ENCODE measurements around the gene NRAP.

Gene NRAP

DNA sequence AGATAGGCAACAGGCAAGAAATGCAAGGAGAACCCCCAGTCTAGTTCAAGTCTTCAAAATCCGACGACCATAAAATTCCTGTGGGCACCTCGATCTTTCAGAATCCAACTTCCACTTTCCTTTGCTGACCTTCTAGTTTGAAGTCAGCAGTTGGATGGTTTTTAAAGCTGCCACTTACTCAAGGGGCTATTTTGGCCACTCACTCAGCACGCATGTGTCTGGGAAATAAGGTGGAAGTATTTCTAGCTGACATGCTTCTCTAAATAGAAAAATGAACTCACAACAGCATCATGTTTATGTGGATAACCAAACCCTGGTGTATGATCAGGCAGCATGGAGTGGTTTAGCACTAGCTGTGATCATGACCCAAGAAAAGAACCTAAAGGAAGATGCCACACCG is at the start of gene NRAP:
Gene NRAP (minus strand): TSS at position 134 of the 400 bp plus-strand sequence. CDS start 159 bp downstream, outside the sequence.
- H3K4me2 ChIP-seq (ENCODE audit: low read depth, low read length, poor library complexity, severe bottlenecking), result no peak within 1 kb of the TSS
- H2AFZ ChIP-seq (ENCODE audit: low read length), result no peak within 1 kb of the TSS
- TF ChIP-seq EZH2phosphoT487 (IDR thresholded peaks at IDR 0.05; ENCODE audit: borderline replicate concordance), result no peak
- TF ChIP-seq, protein P1, sequence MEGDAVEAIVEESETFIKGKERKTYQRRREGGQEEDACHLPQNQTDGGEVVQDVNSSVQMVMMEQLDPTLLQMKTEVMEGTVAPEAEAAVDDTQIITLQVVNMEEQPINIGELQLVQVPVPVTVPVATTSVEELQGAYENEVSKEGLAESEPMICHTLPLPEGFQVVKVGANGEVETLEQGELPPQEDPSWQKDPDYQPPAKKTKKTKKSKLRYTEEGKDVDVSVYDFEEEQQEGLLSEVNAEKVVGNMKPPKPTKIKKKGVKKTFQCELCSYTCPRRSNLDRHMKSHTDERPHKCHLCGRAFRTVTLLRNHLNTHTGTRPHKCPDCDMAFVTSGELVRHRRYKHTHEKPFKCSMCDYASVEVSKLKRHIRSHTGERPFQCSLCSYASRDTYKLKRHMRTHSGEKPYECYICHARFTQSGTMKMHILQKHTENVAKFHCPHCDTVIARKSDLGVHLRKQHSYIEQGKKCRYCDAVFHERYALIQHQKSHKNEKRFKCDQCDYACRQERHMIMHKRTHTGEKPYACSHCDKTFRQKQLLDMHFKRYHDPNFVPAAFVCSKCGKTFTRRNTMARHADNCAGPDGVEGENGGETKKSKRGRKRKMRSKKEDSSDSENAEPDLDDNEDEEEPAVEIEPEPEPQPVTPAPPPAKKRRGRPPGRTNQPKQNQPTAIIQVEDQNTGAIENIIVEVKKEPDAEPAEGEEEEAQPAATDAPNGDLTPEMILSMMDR (conservative IDR thresholded peaks at IDR 0.05; ENCODE audit: low read length), result no peak
- no peaks in the 10 kb centered on the region for H3K36me3 ChIP-seq (ENCODE audit: insufficient read depth, low read length)
- H3K9ac ChIP-seq (ENCODE audit: low read depth, low read length, poor library complexity, severe bottlenecking), result no peak within 1 kb of the TSS
- no peaks in the 10 kb centered on the region for H3K4me1 ChIP-seq (ENCODE audit: insufficient read depth, low read length, poor library complexity, severe bottlenecking)
- H3K9me2 ChIP-seq (replicated peaks; ENCODE audit: low read depth, low read length), result no peaks in the 10 kb centered on the region
- H4K20me1 ChIP-seq (ENCODE audit: insufficient read depth, low read length, poor library complexity, severe bottlenecking), result no peaks in the 10 kb centered on the region
- no peaks in the 10 kb centered on the region for H3K79me2 ChIP-seq (ENCODE audit: insufficient read depth, low read length)
- no peaks in the 10 kb centered on the region for H3K27me3 ChIP-seq (ENCODE audit: insufficient read depth, low read length, poor library complexity, severe bottlenecking)
- no peaks in the 10 kb centered on the region for H3K9me3 ChIP-seq (ENCODE audit: insufficient read depth, low read depth, low read length)
- no peaks in the 10 kb centered on the region for H3F3A ChIP-seq (ENCODE audit: low read depth)
- no peak within 1 kb of the TSS for H3K4me3 ChIP-seq (ENCODE audit: low read length, poor library complexity, severe bottlenecking)

DNA sequence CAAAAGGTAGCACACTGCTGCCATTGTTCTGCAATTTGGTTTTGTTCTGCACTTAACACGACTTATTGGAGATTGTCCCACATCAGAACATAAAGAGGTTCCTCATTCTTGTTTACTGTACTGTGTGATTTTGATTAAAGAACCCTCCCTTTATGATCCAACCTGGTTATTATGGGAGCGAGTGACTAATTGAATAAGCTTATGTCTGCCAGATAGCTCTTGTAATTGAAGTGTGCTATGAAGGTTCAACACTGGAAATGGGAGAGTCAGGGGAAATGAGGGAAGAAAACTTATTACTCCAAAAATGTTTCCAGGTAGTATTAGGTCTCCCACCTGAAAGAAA is 49.8 kb upstream of the NRAP start:
- Histone ChIP-seq H3K4me1 (ENCODE audit: insufficient read depth, low read length, poor library complexity, severe bottlenecking) (peaks cover 16% of the 10 kb centered on the region), H3K9me2 (replicated peaks; ENCODE audit: low read depth, low read length) (no peaks in the 10 kb centered on the region), H3K9ac (ENCODE audit: low read depth, low read length, poor library complexity, severe bottlenecking) (no peak overlapping the region), H2AFZ (ENCODE audit: low read length) (no peak overlapping the region), H3K36me3 (ENCODE audit: insufficient read depth, low read length) (peaks cover 16% of the 10 kb centered on the region; the same call in 1 of the 2 replicates), H3K79me2 (ENCODE audit: insufficient read depth, low read length) (peaks cover 16% of the 10 kb centered on the region; the same call in 1 of the 2 replicates), H3F3A (ENCODE audit: low read depth) (0 out of 2 replicates have a peak, but pooled peaks cover 3% of the 10 kb centered on the region), H4K20me1 (ENCODE audit: insufficient read depth, low read length, poor library complexity, severe bottlenecking) (no peaks in the 10 kb centered on the region), H3K4me3 (ENCODE audit: low read length, poor library complexity, severe bottlenecking) (no peak overlapping the region), H3K4me2 (ENCODE audit: low read depth, low read length, poor library complexity, severe bottlenecking) (no peak overlapping the region), H3K27me3 (ENCODE audit: insufficient read depth, low read length, poor library complexity, severe bottlenecking) (no peaks in the 10 kb centered on the region), H3K9me3 (ENCODE audit: insufficient read depth, low read depth, low read length) (no peaks in the 10 kb centered on the region)
- no peak for TF ChIP-seq EZH2phosphoT487 (IDR thresholded peaks at IDR 0.05; ENCODE audit: borderline replicate concordance)
- TF ChIP-seq, protein P1 (conservative IDR thresholded peaks at IDR 0.05; ENCODE audit: low read length), result no peak

GRCh38 chr10:113712755-113713639 is 49.2 kb upstream of the NRAP start:
- Histone ChIP-seq H3K79me2 (ENCODE audit: insufficient read depth, low read length) (peaks cover 22% of the 10 kb centered on the region; the same call in 1 of the 2 replicates), H3K9me2 (replicated peaks; ENCODE audit: low read depth, low read length) (no peaks in the 10 kb centered on the region), H2AFZ (ENCODE audit: low read length) (no peak overlapping the region), H3K4me1 (ENCODE audit: insufficient read depth, low read length, poor library complexity, severe bottlenecking) (peaks cover 16% of the 10 kb centered on the region), H3K4me2 (ENCODE audit: low read depth, low read length, poor library complexity, severe bottlenecking) (no peak overlapping the region), H3K36me3 (ENCODE audit: insufficient read depth, low read length) (peaks cover 16% of the 10 kb centered on the region; the same call in 1 of the 2 replicates), H3K9ac (ENCODE audit: low read depth, low read length, poor library complexity, severe bottlenecking) (no peak overlapping the region), H3F3A (ENCODE audit: low read depth) (0 out of 2 replicates have a peak, but pooled peaks cover 3% of the 10 kb centered on the region), H3K27me3 (ENCODE audit: insufficient read depth, low read length, poor library complexity, severe bottlenecking) (no peaks in the 10 kb centered on the region), H4K20me1 (ENCODE audit: insufficient read depth, low read length, poor library complexity, severe bottlenecking) (no peaks in the 10 kb centered on the region), H3K9me3 (ENCODE audit: insufficient read depth, low read depth, low read length) (no peaks in the 10 kb centered on the region), H3K4me3 (ENCODE audit: low read length, poor library complexity, severe bottlenecking) (no peak overlapping the region)
- no peak for TF ChIP-seq EZH2phosphoT487 (IDR thresholded peaks at IDR 0.05; ENCODE audit: borderline replicate concordance)
- TF ChIP-seq, protein P1 (conservative IDR thresholded peaks at IDR 0.05; ENCODE audit: low read length), result no peak
